ENCODE data around the gene TGFBRAP1.
"Not testable (repeated sequence)": the region's sequence is repeated elsewhere in the genome, so short reads cannot be mapped to it uniquely, and the experiment has no call there.

Gene TGFBRAP1

DNA sequence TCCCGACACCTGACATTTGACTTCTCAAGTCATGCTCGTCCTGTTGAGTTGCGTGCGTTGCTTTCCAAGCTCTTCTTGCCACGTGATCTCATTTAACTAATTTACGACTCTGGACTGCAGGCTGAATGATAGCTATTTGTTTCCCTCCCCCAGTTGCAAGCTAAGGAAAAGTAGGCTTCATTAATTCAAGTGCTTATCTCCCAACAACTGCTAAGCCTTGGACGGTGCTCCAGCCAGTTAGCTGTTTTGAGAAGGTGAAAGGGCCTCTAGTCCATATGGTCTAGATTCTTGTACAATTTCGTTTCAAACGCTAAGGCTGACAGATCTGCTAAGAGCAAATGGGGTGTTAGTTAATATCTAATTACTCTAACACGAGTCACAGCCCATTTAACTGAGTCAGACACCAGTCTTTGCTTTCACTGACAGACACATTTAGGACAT, 66.9 kb downstream of the TGFBRAP1 start:
- no peak for DNase-seq

- DNase-seq, result no peak
These were observed 68.5 kb downstream of the TGFBRAP1 start for GRCh38 chr2:105261061-105261460.

DNA sequence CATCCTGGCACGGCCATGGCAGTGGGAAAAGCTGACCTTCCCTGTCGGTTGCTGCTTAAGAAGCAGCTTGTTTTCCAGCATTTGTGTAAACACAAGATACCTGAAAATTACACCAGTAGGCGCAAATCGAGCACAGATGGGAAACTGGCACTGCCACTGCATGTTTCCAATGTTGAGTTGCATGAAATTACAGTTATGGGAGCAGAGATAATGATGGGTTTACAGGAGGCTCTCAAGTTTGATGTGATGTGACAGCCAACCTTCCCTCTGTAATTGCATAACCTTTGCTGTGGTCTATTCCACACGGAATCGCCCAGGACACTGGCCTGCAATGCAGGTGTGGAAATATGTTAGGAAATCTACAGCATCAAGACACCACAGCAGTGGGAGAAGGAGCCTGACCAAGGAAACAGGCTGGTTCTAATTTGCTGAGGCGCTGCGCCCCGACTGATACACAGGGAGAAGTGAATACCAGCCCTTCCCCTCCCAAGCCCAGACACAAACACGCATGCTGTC, 70.6 kb downstream of the TGFBRAP1 start:
- no peak for DNase-seq

DNA sequence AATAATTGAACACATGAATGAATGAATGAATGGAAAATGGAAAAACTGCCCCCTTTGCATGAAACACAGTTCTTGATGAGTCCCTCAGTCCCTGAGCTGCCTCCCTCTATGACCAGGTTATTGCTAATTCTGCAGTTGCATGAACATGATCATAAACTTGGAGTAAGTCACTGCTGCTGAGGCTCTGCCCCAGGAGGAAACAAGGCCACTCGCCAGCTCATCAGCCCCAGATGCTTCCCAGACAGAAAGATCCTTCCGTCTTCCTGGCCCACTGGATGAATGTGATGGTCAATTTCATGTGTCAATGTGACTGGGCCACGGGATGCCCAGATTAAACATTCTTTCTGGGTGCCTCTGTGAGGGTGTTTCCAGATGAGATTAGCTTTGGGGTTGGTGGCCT, 71.6 kb downstream of the TGFBRAP1 start:
- DNase-seq, result no peak

GRCh38 chr2:105256431-105257047, 73.0 kb downstream of the TGFBRAP1 start:
- no peak for DNase-seq

GRCh38 chr2:105255979-105256378, 73.6 kb downstream of the TGFBRAP1 start:
- no peak for DNase-seq

- DNase-seq, result no peak
These were observed 74.9 kb downstream of the TGFBRAP1 start for GRCh38 chr2:105254531-105255210.

DNA sequence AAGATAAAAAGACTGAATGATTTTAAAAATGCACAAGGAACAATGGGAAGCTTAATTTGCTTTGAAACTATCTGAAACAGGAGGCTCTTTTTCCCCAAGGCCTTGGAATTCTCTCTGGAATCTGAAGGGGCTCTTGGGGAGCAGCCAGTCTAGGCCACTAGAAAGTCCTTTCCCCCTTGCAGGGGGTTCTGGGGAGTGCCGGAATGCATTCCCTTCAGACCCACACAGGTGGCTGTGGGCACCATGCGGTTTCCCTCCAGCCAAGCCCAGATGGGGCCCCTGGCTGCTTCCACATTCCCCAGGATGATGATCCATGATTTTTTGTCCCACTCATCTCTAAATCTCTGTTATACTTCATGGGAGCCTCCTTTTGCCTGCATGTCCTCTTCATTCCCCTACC, 77.3 kb downstream of the TGFBRAP1 start:
- no peak for DNase-seq

DNA sequence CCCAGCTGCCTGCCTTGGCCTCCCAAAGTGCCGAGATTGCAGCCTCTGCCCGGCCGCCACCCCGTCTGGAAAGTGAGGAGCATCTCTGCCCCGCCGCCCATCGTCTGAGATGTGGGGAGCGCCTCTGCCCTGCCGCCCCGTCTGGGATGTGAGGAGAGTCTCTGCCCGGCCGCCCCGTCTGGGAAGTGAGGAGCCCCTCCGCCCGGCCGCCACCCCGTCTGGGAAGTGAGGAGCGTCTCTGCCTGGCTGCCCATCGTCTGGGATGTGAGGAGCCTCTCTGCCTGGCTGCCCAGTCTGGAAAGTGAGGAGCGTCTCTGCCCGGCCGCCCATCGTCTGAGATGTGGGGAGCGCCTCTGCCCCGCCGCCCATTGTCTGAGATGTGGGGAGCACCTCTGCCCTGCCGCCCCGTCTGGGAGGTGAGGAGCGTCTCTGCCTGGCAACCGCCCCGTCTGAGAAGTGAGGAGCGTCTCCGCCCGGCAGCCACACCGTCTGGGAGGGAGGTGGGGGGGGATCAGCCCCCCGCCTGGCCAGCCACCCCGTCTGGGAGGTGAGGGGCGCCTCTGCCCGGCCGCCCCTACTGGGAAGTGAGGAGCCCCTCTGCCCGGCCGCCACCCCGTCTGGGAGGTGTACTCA, 78.4 kb downstream of the TGFBRAP1 start:
- not testable (repeated sequence) for DNase-seq

GRCh38 chr2:105249891-105250290, 79.6 kb downstream of the TGFBRAP1 start:
- DNase-seq, result no peak

GRCh38 chr2:105249181-105249580, 80.4 kb downstream of the TGFBRAP1 start:
- DNase-seq, result no peak

DNA sequence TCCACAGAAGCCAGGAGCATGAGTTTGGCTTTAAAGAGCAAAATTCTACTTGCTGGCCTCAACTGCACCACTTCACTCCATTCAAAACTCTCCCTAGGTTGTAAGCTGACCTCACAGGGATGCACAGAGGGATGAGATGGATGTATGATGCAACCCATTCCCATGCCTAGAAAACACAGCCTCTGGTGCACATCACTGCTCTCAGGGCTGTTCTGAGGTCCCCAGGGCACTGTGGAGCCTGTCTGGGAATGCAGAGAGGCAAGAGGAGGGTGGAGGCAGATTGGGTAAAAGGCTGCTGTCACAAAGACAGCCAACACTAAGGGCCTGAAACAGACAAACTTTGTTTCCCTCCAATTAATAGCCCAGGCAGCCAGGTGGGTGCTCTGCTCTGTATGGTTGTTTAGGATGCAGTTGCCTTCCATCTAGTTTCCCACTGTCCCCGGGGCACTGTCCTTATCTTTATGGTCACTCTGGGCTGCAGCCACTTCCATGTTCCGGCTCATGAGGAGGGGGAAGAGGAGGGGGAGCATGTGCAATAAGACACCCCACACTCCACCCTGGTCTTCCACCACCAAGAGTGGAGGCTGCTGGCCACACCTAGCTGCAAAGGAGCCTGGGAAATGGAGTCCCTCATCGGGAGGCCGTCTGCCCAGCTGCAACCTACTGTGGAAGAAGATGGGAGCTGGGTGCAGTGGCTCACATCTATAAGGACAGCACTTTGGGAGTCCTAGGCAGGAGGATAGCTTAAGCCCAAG, 81.0 kb downstream of the TGFBRAP1 start:
- no peak for DNase-seq

GRCh38 chr2:105244451-105244850, 85.1 kb downstream of the TGFBRAP1 start:
- no peak for DNase-seq

- no peak for DNase-seq
These were observed 85.6 kb downstream of the TGFBRAP1 start for GRCh38 chr2:105243961-105244360.

GRCh38 chr2:105242286-105242993, 87.1 kb downstream of the TGFBRAP1 start:
- no peak for DNase-seq

DNA sequence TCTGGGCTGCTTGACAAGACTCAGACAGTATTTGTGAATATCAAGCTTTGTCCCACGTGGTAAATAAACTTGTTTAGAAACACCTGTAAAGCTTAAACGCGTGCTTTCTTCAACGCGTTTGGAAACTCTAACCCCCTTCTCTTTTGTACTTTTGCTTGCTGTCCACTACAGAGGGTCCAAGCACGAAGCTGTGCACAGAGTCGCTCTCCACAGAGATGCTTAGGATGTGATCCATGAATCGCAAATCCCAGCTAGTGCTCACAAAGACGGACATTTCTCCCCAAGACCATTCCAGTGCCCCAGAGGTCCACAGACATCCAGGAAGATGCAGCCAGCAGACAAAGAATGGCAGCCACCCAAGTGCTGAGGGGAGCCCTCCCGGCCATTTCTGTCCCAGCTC, 88.1 kb downstream of the TGFBRAP1 start, which contains the start of gene GPR45:
Gene GPR45 (plus strand): TSS at position 301 of the 400 bp plus-strand sequence. CDS start 116 bp downstream, outside the sequence.
- DNase-seq, result no peak

- DNase-seq, result no peak
These were observed 89.6 kb downstream of the TGFBRAP1 start for GRCh38 chr2:105239924-105240323.

- no peak for DNase-seq
These were observed 90.8 kb downstream of the TGFBRAP1 start for GRCh38 chr2:105238664-105239240.

DNA sequence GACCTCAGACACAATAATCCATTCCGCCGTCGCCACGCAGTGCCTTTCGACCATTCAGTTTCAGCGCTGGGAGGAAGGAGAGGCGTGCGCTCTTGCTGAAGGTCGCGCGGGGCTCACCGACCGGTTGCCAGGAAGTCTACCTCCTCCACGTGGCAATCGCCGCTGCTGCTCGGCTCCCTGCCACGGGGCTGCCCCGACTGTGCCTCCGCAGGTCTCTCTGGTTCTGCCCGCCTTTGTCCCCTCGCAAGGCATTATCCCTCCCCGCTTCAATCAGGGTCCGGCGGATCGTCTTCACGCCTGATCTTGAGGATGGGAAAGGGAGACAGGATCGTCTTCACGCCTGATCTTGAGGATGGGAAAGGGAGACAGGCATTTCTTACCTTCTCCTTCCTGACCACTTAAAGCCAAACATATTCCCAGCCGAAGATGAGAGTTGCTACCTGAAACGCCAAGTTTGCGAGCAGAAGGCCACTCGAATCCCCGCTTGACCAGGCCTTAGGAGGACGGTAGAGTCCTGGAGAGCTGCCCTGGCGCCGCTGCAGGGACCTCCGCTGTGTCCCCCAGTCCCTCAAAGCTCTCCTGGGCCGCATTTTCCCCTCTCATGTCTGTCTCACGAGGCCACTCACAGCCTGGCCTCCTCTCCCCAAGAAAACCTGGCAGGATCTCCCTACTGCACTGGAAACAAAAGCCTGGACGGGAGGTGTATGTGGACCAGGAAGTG, 92.3 kb downstream of the TGFBRAP1 start:
- DNase-seq, result no peak

GRCh38 chr2:105236060-105236424, 93.5 kb downstream of the TGFBRAP1 start:
- DNase-seq, result no peak

- DNase-seq, result peak; percentile 25
These were observed 94.0 kb downstream of the TGFBRAP1 start for GRCh38 chr2:105235388-105236059.
